Lower leg skin (tissue), 4 donors: Measurements from ENCODE around the gene TDRD3. TPM values are rescaled to one million over a fixed set of nuclear protein-coding genes. Genes with fewer than 3 reads are reported as not detected.

Experiments used
- DNase-seq, 2 donors: peaks; one replicate each; pipeline ENCODE4 v3.0.0-alpha.2; 2019; ENCODE audit warnings: low spot score in 2 of 2
- H3K4me3 ChIP-seq: fragments of 200-600 bp; sonication (generic); 2 replicates; pipeline ENCODE4 v1.5.1; 2017; ENCODE audit warnings: mild to moderate bottlenecking, low read depth; ENCODE audit not compliant: poor library complexity, severe bottlenecking
- POLR2A ChIP-seq, 2 donors: fragments of 450-650 bp; IDR thresholded peaks; one replicate each; pipeline ENCODE4 v1.6.1; 2016 to 2017; ENCODE audit warnings: antibody characterized with exemption in 2 of 2, mild to moderate bottlenecking in 1 of 2, moderate library complexity in 1 of 2
- WGBS, 2 donors: methylation state at CpG; one replicate each; pipeline ENCODE4 v1.1.5; 2018; 5-methylcytosine and 5-hydroxymethylcytosine counted together
- intact Hi-C: fragments of 100-400 bp; cut with DNase I; formaldehyde crosslinking; loops from one replicate; pipeline ENCODE4 v1.15.0; 2023; ENCODE audit warnings: low total_unique reads
- total RNA-seq, 4 donors: library from RNA; depleted of rRNA; stranded (reverse); fragments of >200 nt; gene quantifications; one replicate each; pipeline ENCODE4 v1.1.0, GENCODE V29; 2016
- TF ChIP-seq, protein P1 (sequence below), 3 donors: fragments of 450-650 bp; IDR thresholded peaks; one replicate each; pipeline ENCODE4 v1.5.1; 2016; ENCODE audit warnings: antibody characterized with exemption in 3 of 3, mild to moderate bottlenecking in 3 of 3, moderate library complexity in 2 of 3

The TDRD3 gene
- total RNA-seq, 4 donors from 2014 or later: 12.5 to 21.5 (median 18.2) TPM

DNA sequence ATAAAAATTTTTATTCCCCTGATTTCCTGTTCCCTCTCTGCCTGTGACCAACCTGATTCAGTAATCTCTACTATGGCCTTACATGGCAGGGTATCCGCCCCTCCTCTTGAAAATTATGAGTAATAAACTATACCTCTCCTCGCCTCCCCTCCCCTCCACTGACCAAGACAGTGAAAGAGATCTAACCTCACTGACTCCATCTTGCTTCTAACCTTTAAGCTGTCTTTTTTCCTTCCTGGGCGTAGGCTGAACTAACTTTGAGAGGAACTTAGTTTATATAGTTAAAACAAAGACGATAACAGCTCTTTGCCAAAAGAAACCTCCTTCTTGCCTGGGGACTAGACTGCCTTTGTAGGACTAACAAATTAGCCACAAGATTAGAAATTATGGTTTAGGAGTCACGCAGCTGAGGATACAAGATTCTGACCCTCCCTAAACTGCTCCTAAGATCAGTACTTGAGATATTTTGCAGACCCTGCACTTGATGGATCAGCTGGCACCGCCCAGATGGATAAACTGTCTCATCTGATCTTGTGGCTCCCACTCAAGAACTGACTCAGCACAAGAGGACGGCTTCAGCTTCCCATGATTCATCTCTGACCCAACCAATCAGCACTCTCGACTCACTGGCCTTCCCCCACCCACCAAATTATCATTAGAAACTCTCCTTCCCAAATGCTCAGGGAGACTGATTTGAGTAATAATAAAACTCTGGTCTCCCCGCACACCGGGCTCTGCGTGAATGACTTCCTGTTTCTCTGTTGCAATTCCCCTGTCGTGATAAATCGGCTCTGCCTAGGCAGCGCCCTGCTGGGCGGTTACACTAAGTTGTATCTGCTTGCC is 187.1 kb downstream of the TDRD3 start:
- intact Hi-C loops: no loop called here
- 44 to 51% methylated on average over 15 of the region's 15 CpGs for WGBS, 2 donors

DNA sequence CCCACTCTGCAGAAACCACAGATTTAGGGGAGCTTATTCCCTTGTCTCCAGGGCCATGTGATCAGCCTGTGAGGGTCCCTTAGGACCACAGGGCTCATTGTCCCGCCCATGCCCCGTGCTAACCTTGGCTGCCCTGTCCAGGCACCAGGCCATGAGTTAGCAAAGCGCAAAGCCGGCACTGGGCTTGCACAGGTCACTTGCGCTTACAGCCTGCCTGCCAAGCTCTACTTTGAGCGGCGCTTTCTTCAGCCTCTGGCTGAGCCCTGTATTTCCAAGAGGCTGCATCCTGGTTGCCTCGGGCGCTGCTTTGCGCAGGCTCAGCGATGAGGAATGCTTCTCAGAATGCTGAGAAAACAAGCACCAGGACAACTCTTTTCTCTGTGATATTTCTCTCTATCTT is 188.0 kb downstream of the TDRD3 start:
- no peak overlapping the region for H3K4me3 ChIP-seq

More for the DNA sequence above, 187.1 kb downstream of the TDRD3 start:
- H3K4me3 ChIP-seq: no peak overlapping the region
- peak; percentile 70 to 87 for DNase-seq
- TF ChIP-seq, protein P1, sequence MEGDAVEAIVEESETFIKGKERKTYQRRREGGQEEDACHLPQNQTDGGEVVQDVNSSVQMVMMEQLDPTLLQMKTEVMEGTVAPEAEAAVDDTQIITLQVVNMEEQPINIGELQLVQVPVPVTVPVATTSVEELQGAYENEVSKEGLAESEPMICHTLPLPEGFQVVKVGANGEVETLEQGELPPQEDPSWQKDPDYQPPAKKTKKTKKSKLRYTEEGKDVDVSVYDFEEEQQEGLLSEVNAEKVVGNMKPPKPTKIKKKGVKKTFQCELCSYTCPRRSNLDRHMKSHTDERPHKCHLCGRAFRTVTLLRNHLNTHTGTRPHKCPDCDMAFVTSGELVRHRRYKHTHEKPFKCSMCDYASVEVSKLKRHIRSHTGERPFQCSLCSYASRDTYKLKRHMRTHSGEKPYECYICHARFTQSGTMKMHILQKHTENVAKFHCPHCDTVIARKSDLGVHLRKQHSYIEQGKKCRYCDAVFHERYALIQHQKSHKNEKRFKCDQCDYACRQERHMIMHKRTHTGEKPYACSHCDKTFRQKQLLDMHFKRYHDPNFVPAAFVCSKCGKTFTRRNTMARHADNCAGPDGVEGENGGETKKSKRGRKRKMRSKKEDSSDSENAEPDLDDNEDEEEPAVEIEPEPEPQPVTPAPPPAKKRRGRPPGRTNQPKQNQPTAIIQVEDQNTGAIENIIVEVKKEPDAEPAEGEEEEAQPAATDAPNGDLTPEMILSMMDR (IDR thresholded peaks at IDR 0.05): no peak
- no peak for TF ChIP-seq POLR2A (IDR thresholded peaks at IDR 0.05)

DNA sequence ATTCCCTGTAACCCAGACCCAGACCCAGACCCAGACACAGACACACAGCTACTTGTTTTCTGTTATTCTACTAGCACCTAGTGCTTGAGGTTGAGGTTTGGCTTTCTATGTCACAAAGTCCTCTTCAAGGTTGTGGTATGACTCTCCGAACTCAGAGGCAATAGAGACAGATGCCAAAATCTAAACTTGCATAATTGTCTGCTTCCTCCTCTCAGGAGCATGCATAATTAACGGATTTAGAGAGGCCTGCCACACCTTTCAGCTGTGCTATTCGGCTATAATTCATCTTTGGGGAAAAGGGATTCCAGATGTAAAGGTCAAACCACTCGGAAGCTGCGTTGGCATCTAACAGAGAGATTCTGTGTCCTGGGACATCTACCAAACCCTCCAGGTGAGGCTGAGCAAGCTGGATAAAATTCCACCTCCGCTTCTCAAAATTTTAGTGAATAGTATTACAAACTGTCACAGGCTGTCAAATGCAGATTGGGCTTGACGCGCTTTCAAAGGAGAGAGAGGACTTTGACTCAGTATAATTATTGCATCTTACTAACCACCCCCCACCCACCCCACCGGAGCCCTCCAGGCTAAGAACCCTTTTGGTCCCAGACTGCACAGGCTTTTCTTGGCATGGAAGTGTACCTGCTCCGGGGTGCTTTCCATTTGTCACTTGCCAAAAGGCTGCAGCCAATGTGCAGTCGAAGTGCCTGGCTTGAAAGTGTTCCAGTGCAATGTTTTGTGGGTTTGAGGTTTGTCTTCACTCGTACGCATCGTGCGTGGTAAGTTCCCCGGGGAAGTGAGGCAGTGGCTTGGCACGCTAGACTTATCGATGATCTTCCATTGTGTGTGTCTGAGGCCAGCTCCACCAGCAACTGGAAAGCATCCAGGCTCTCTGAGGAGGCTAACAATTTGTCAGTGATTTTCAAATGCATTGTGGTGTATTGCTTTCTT is 194.1 kb downstream of the TDRD3 start:
- no peak for DNase-seq
- intact Hi-C loops: no loop called here
- no peak overlapping the region for H3K4me3 ChIP-seq
- no peak for TF ChIP-seq POLR2A (IDR thresholded peaks at IDR 0.05)
- TF ChIP-seq, protein P1 (IDR thresholded peaks at IDR 0.05): no peak
- 24 to 28% methylated on average over 18 of the region's 18 CpGs for WGBS, 2 donors

More for the DNA sequence above, 188.0 kb downstream of the TDRD3 start:
- DNase-seq: peak in 1 of 2 donors; percentile 84
- intact Hi-C loops: no loop called here
- 73 to 74% methylated on average over 11 of the region's 11 CpGs for WGBS, 2 donors
- TF ChIP-seq, protein P1 (IDR thresholded peaks at IDR 0.05): no peak
- TF ChIP-seq POLR2A (IDR thresholded peaks at IDR 0.05): no peak

DNA sequence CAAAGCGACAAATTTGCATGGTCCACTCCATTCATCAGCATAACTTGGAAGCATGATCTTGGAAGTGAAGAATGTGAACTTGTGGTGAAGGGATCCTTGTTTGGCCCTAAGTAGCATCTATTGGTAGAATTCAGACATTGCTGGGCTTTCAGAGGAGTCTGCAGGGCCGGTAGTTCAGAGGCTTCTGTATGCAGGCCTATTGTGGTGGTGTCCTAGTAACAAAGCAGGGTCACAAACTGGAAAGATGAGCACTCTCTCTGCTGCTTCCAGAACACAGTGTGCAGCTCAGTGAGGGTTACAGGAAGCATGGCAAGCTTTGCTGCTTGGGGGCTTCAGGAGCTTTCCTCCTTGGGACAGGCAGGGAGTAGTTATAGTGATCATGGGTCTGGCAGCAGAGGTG is 206.0 kb downstream of the TDRD3 start:
- DNase-seq: no peak
- H3K4me3 ChIP-seq: no peak overlapping the region
- TF ChIP-seq, protein P1 (IDR thresholded peaks at IDR 0.05): no peak
- TF ChIP-seq POLR2A (IDR thresholded peaks at IDR 0.05): no peak
- WGBS, 2 donors: 85% methylated on average over 2 of the region's 2 CpGs
- intact Hi-C loops: no loop called here

DNA sequence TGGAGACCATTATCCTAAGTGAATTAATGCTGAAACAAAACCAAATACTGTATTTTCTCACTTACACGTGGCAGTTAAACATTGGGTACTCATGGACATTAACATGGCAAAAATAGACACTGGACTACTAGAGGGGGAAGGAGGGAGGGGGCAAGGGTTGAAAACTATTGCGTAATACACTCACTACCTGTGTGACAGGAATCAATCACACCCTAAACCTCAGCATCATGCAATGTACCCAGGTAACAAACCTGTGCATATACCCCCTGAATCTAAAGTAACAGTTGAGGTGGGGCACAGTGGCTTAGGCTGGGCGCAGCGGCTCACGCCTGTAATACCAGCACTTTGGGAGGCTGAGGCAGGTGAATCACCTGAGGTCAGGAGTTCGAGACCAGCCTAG is 207.0 kb downstream of the TDRD3 start:
- TF ChIP-seq, protein P1 (IDR thresholded peaks at IDR 0.05): no peak
- TF ChIP-seq POLR2A (IDR thresholded peaks at IDR 0.05): no peak
- no peak overlapping the region for H3K4me3 ChIP-seq
- 92 to 94% methylated on average over 6 of the region's 6 CpGs for WGBS, 2 donors
- DNase-seq: no peak
- intact Hi-C loops: no loop called here
